ENCODE data around the gene CXCL14. TPM values are rescaled to one million over a fixed set of nuclear protein-coding genes. Genes with fewer than 3 reads are reported as not detected.
A peak's percentile ranks its signal among the peaks of the same experiment; 100 is the strongest.

The CXCL14 gene
- total and polyA plus RNA-seq, 2 donors from 2014 or later = 104 to 414 TPM

DNA sequence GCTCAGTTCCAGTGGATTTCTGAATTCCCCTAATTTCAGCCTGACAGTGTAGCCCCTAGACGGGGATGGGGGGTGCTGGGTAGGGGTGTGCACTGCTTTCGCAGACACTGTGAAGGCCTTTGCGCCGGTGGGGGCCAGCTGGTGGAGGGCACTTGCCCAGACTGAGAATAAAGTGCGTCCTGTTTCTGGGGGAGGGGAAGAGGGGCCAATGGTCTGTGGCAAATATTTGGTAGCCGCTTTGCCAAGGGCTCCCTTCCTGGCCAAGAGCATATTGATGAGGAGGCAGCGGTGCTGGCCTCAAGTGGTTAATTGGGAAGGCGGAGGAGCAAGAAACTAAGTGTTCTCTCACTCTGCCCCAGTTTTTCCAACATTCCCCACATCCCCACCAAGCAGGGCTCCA is 1.4 kb downstream of the CXCL14 start:
- Histone ChIP-seq H3K9ac (ENCODE audit: low read length in 3 of 3) (peak overlapping the region in 1 of 3 donors; percentile 83), H3K27me3 (ENCODE audit: control insufficient read depth, insufficient read depth, low read length) (peaks cover 9% of the 10 kb centered on the region)

DNA sequence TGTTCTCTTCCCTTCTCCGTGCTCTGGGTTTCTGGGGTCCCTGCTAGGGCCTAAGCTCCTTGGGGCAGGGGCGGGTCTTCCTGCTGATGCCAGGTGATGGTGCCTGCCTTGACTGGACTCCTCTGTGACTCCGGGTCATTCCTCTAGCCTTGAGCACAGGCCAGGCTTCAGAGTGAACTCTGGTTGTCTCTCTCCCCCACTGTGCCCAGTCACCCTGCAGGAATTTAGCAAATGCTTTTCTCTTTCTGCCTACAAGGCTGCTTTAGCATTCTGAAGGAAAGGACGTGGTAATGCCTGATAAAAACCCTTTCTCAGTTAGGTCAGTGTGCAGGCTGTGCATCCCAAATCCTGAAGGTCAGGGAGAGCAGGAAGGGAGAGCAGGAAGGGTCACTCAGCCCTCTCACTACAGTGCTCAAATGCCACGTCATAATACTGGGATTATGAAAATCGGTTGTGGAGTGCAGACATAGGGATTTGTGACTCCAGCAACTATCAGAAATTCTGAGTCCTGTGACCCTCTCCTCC is 2.7 kb downstream of the CXCL14 start:
- intact Hi-C loops (cut with DNase I) = no loop called here
- DNase-seq = no peak
- H3K27ac ChIP-seq (ENCODE audit: low read depth in 2 of 2, low read length in 2 of 2) = peak overlapping the region; percentile 45 to 72
- no peak for FAIRE-seq
- peaks cover 9% of the 10 kb centered on the region for H3K27me3 ChIP-seq (ENCODE audit: control insufficient read depth, insufficient read depth, low read length)
- TF ChIP-seq, protein P1, sequence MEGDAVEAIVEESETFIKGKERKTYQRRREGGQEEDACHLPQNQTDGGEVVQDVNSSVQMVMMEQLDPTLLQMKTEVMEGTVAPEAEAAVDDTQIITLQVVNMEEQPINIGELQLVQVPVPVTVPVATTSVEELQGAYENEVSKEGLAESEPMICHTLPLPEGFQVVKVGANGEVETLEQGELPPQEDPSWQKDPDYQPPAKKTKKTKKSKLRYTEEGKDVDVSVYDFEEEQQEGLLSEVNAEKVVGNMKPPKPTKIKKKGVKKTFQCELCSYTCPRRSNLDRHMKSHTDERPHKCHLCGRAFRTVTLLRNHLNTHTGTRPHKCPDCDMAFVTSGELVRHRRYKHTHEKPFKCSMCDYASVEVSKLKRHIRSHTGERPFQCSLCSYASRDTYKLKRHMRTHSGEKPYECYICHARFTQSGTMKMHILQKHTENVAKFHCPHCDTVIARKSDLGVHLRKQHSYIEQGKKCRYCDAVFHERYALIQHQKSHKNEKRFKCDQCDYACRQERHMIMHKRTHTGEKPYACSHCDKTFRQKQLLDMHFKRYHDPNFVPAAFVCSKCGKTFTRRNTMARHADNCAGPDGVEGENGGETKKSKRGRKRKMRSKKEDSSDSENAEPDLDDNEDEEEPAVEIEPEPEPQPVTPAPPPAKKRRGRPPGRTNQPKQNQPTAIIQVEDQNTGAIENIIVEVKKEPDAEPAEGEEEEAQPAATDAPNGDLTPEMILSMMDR (IDR thresholded peaks at IDR 0.05; ENCODE audit: borderline replicate concordance, extremely low read depth, insufficient read depth) = no peak
- H3K36me3 ChIP-seq (ENCODE audit: control insufficient read depth in 2 of 3, insufficient read depth in 3 of 3, low read length in 3 of 3) = peaks cover 0 to 8% (median 0%) of the 10 kb centered on the region in 3 donors
- no peaks in the 10 kb centered on the region for H3K9me3 ChIP-seq (ENCODE audit: control insufficient read depth in 2 of 3, insufficient read depth in 1 of 3, low read length in 3 of 3)
- peak overlapping the region in 2 of 3 donors; percentile 33 to 77 for H3K4me3 ChIP-seq (ENCODE audit: low read length in 3 of 3)
- peaks cover 0 to 29% (median 12%) of the 10 kb centered on the region in 3 donors for H3K4me1 ChIP-seq (ENCODE audit: control insufficient read depth in 2 of 3, insufficient read depth in 2 of 3, low read depth in 1 of 3, low read length in 3 of 3)
- H3K9ac ChIP-seq (ENCODE audit: low read length in 3 of 3) = no peak overlapping the region

More for the DNA sequence above, 1.4 kb downstream of the CXCL14 start:
- Histone ChIP-seq H3K9me3 (ENCODE audit: control insufficient read depth in 2 of 3, insufficient read depth in 1 of 3, low read length in 3 of 3) (no peaks in the 10 kb centered on the region), H3K4me1 (ENCODE audit: control insufficient read depth in 2 of 3, insufficient read depth in 2 of 3, low read depth in 1 of 3, low read length in 3 of 3) (peaks cover 0 to 24% (median 0%) of the 10 kb centered on the region in 3 donors), H3K36me3 (ENCODE audit: control insufficient read depth in 2 of 3, insufficient read depth in 3 of 3, low read length in 3 of 3) (peaks cover 0 to 8% (median 0%) of the 10 kb centered on the region in 3 donors), H3K4me3 (ENCODE audit: low read length in 3 of 3) (peak overlapping the region in 2 of 3 donors; percentile 67 to 77), H3K27ac (ENCODE audit: low read depth in 2 of 2, low read length in 2 of 2) (peak overlapping the region; percentile 51 to 74)
- intact Hi-C loops (cut with DNase I) = no loop called here
- DNase-seq = no peak
- no peak for FAIRE-seq
- TF ChIP-seq, protein P1 (IDR thresholded peaks at IDR 0.05; ENCODE audit: borderline replicate concordance, extremely low read depth, insufficient read depth) = no peak

DNA sequence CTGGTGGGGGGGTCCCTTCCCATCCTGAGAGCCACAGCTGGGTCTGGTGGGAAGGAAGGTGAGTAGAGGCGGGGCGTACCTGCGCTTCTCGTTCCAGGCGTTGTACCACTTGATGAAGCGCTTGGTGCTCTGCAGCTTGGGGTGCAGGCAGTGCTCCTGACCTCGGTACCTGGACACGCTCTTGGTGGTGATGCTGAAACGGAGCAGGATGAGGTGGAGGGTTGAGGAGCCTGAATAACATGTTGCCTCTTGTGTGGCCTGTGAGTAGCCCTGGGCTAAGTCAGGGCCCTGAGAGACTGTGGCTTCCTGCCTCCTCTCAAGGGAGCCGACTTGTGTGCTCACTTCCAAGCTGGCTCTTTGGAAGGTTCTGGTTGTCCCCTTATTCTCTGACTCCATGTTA is 4.3 kb downstream of the CXCL14 start:
- H3K27ac ChIP-seq (ENCODE audit: low read depth in 2 of 2, low read length in 2 of 2) = peak overlapping the region in 1 of 2 donors; percentile 41
- TF ChIP-seq, protein P1 (IDR thresholded peaks at IDR 0.05; ENCODE audit: borderline replicate concordance, extremely low read depth, insufficient read depth) = no peak
- intact Hi-C loops (cut with DNase I) = no loop called here
- no peaks in the 10 kb centered on the region for H3K9me3 ChIP-seq (ENCODE audit: control insufficient read depth in 2 of 3, insufficient read depth in 1 of 3, low read length in 3 of 3)
- peaks cover 0 to 34% (median 26%) of the 10 kb centered on the region in 3 donors for H3K4me1 ChIP-seq (ENCODE audit: control insufficient read depth in 2 of 3, insufficient read depth in 2 of 3, low read depth in 1 of 3, low read length in 3 of 3)
- peaks cover 3% of the 10 kb centered on the region for H3K27me3 ChIP-seq (ENCODE audit: control insufficient read depth, insufficient read depth, low read length)
- H3K4me3 ChIP-seq (ENCODE audit: low read length in 3 of 3) = no peak overlapping the region
- no peak overlapping the region for H3K9ac ChIP-seq (ENCODE audit: low read length in 3 of 3)
- peaks cover 0 to 8% (median 0%) of the 10 kb centered on the region in 3 donors for H3K36me3 ChIP-seq (ENCODE audit: control insufficient read depth in 2 of 3, insufficient read depth in 3 of 3, low read length in 3 of 3)
- FAIRE-seq (no peak), DNase-seq (no peak)
